ENCODE results near the gene INAFM1.

DNA sequence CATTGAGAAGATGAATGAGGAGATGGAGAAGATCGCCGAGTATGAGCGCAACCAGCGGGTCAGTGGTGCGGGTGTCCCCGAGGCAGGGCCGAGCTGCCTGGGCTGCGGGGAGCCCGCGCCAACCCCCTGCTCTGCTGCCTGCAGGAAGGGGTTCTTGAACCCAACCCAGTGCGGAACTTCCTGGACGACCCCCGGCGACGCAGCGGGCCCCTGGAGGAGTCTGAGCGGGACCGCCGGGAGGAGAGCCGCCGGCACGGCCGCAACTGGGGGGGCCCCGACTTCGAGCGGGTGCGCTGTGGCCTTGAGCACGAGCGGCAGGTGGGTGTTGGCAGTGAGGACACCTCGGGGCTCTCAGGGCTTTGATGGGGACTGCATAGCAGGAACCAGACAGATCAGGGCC lies 10.1 kb upstream of the INAFM1 start:
- TF ChIP-seq, protein P1, sequence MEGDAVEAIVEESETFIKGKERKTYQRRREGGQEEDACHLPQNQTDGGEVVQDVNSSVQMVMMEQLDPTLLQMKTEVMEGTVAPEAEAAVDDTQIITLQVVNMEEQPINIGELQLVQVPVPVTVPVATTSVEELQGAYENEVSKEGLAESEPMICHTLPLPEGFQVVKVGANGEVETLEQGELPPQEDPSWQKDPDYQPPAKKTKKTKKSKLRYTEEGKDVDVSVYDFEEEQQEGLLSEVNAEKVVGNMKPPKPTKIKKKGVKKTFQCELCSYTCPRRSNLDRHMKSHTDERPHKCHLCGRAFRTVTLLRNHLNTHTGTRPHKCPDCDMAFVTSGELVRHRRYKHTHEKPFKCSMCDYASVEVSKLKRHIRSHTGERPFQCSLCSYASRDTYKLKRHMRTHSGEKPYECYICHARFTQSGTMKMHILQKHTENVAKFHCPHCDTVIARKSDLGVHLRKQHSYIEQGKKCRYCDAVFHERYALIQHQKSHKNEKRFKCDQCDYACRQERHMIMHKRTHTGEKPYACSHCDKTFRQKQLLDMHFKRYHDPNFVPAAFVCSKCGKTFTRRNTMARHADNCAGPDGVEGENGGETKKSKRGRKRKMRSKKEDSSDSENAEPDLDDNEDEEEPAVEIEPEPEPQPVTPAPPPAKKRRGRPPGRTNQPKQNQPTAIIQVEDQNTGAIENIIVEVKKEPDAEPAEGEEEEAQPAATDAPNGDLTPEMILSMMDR (IDR thresholded peaks at IDR 0.05), result no peak
- no peak for TF ChIP-seq POLR2A (IDR thresholded peaks at IDR 0.05)

Data from testis (tissue), 2 donors.